GM19023 (cell line): Measurements from ENCODE around the gene PARP4.
"Not testable (repeated sequence)": the region's sequence is repeated elsewhere in the genome, so short reads cannot be mapped to it uniquely, and the experiment has no call there.

Experiments
- ATAC-seq: cut with Tn5 transposase; IDR thresholded peaks from one replicate; pipeline ENCODE4 v1.9.1; 2021; ENCODE audit warnings: mild to moderate bottlenecking, moderate library complexity; ENCODE audit not compliant: unreplicated experiment

PARP4 gene

GRCh38 chr13:24506283-24506682 is 6.3 kb downstream of the PARP4 start:
- not testable (repeated sequence) for ATAC-seq

GRCh38 chr13:24505756-24506155 is 6.8 kb downstream of the PARP4 start:
- no peak for ATAC-seq

- ATAC-seq: no peak
These were observed 7.3 kb downstream of the PARP4 start for GRCh38 chr13:24505256-24505655.

- no peak for ATAC-seq
These were observed 9.2 kb downstream of the PARP4 start for GRCh38 chr13:24503379-24503696.

- ATAC-seq: no peak
These were observed 9.8 kb downstream of the PARP4 start for GRCh38 chr13:24502533-24503378.

GRCh38 chr13:24500977-24501376 is 11.6 kb downstream of the PARP4 start:
- no peak for ATAC-seq

GRCh38 chr13:24497742-24498141 is 14.8 kb downstream of the PARP4 start:
- no peak for ATAC-seq

GRCh38 chr13:24496295-24496694 is 16.3 kb downstream of the PARP4 start:
- ATAC-seq: not testable (repeated sequence)

GRCh38 chr13:24495151-24495729 is 17.3 kb downstream of the PARP4 start:
- no peak for ATAC-seq

GRCh38 chr13:24493356-24493755 is 19.2 kb downstream of the PARP4 start:
- ATAC-seq: no peak

GRCh38 chr13:24491845-24492244 is 20.7 kb downstream of the PARP4 start:
- no peak for ATAC-seq

GRCh38 chr13:24489721-24490120 is 22.9 kb downstream of the PARP4 start:
- no peak for ATAC-seq

GRCh38 chr13:24488092-24488491 is 24.5 kb downstream of the PARP4 start:
- not testable (repeated sequence) for ATAC-seq

GRCh38 chr13:24486017-24486657 is 26.4 kb downstream of the PARP4 start:
- ATAC-seq: not testable (repeated sequence)

- ATAC-seq: no peak
These were observed 38.9 kb downstream of the PARP4 start for GRCh38 chr13:24473686-24474085.

GRCh38 chr13:24472129-24472528 is 40.4 kb downstream of the PARP4 start:
- not testable (repeated sequence) for ATAC-seq

GRCh38 chr13:24463078-24463477 is 49.5 kb downstream of the PARP4 start:
- ATAC-seq: no peak

- ATAC-seq: no peak
These were observed 52.3 kb downstream of the PARP4 start for GRCh38 chr13:24460256-24460655.

GRCh38 chr13:24459726-24460125 is 52.9 kb downstream of the PARP4 start:
- ATAC-seq: no peak

- ATAC-seq: no peak
These were observed 53.3 kb downstream of the PARP4 start for GRCh38 chr13:24459234-24459633.

- no peak for ATAC-seq
These were observed 53.8 kb downstream of the PARP4 start for GRCh38 chr13:24458736-24459135.

GRCh38 chr13:24456396-24456795 is 56.2 kb downstream of the PARP4 start:
- ATAC-seq: no peak
